Tibial nerve (tissue), 4 donors: ENCODE results near the gene CDK16. TPM values are rescaled to one million over a fixed set of nuclear protein-coding genes. Genes with fewer than 3 reads are reported as not detected.

ENCODE experiments used
- DNase-seq, 2 donors: peaks; one replicate each; pipeline ENCODE4 v3.0.0-alpha.2; 2019; ENCODE audit warnings: low spot score in 2 of 2
- H3K27ac ChIP-seq, 4 donors: fragments of 200-600 bp; sonication (generic) in 3 of 4; one replicate each; pipeline ENCODE4 v1.5.1; 2017 to 2019; ENCODE audit warnings: mild to moderate bottlenecking in 1 of 4
- H3K27me3 ChIP-seq, 2 donors: fragments of 200-600 bp; sonication (generic) in 1 of 2; one replicate each; pipeline versions ENCODE4 v1.5.1 to v1.6.0; 2017 to 2019
- H3K36me3 ChIP-seq, 3 donors: fragments of 200-600 bp; sonication (generic); one replicate each; pipeline ENCODE4 v1.5.1; 2018 to 2019
- H3K4me1 ChIP-seq, 4 donors: fragments of 200-600 bp; sonication (generic) in 3 of 4; one replicate each; pipeline ENCODE4 v1.5.1; 2017 to 2019
- H3K4me3 ChIP-seq, 4 donors: fragments of 200-600 bp; sonication (generic) in 3 of 4; one replicate each; pipeline ENCODE4 v1.5.1; 2017 to 2019; ENCODE audit warnings: mild to moderate bottlenecking in 1 of 4, moderate library complexity in 1 of 4
- H3K9me3 ChIP-seq, 4 donors: fragments of 200-600 bp; sonication (generic) in 3 of 4; one replicate each; pipeline ENCODE4 v1.5.1; 2017 to 2019
- CTCF ChIP-seq, 5 experiments: fragments of 200-600 bp in 3 of 5; fragments of 450-650 bp in 2 of 5; sonication (generic) in 3 of 5; IDR thresholded peaks; one replicate each; pipeline ENCODE4 v1.5.1; 2016 to 2019; ENCODE audit warnings: antibody characterized with exemption in 5 of 5, mild to moderate bottlenecking in 3 of 5, moderate library complexity in 2 of 5
- EP300 ChIP-seq, 2 donors: sonication (generic); formaldehyde crosslinking; IDR thresholded peaks; one replicate each; pipeline ENCODE4 v1.6.1; 2017; ENCODE audit warnings: antibody characterized with exemption in 2 of 2, mild to moderate bottlenecking in 1 of 2
- POLR2A ChIP-seq, 2 donors: fragments of 450-650 bp; IDR thresholded peaks; one replicate each; pipeline ENCODE4 v1.6.1; 2017; ENCODE audit warnings: antibody characterized with exemption in 2 of 2, mild to moderate bottlenecking in 2 of 2, moderate library complexity in 2 of 2
- WGBS, 2 donors: methylation state at CpG; one replicate each; pipeline ENCODE4 v1.1.5; 2018; 5-methylcytosine and 5-hydroxymethylcytosine counted together
- total RNA-seq, 4 donors: library from RNA; depleted of rRNA; stranded (reverse); fragments of >200 nt; gene quantifications; one replicate each; pipeline ENCODE4 v1.1.0, GENCODE V29; 2016

Gene CDK16
- total RNA-seq, 4 donors from 2014 or later = 64.9 to 94.2 (median 84.5) TPM

GRCh38 chrX:47171996-47172395 lies 46.5 kb upstream of the CDK16 start:
- H3K9me3 ChIP-seq = no peaks in the 10 kb centered on the region
- no peak for TF ChIP-seq EP300 (IDR thresholded peaks at IDR 0.05)
- TF ChIP-seq CTCF (IDR thresholded peaks at IDR 0.05) = no peak
- TF ChIP-seq POLR2A (IDR thresholded peaks at IDR 0.05) = no peak
- H3K27ac ChIP-seq = no peak overlapping the region
- WGBS, 2 donors = 65 to 100% methylated on average over 1 to 2 of the region's 2 CpGs
- peaks cover 0 to 3% of the 10 kb centered on the region in 2 donors for H3K27me3 ChIP-seq
- H3K36me3 ChIP-seq = peaks cover 0 to 76% (median 0%) of the 10 kb centered on the region in 3 donors
- no peak for DNase-seq
- no peak overlapping the region for H3K4me3 ChIP-seq
- H3K4me1 ChIP-seq = no peaks in the 10 kb centered on the region

- 75 to 82% methylated on average over 7 of the region's 7 CpGs for WGBS, 2 donors
- no peak overlapping the region for H3K27ac ChIP-seq
- no peaks in the 10 kb centered on the region for H3K4me1 ChIP-seq
- DNase-seq = no peak
- H3K36me3 ChIP-seq = peaks cover 0 to 82% (median 0%) of the 10 kb centered on the region in 3 donors
- H3K9me3 ChIP-seq = no peaks in the 10 kb centered on the region
- H3K27me3 ChIP-seq = peaks cover 0 to 3% of the 10 kb centered on the region in 2 donors
- no peak for TF ChIP-seq EP300 (IDR thresholded peaks at IDR 0.05)
- TF ChIP-seq POLR2A (IDR thresholded peaks at IDR 0.05) = no peak
- TF ChIP-seq CTCF (IDR thresholded peaks at IDR 0.05) = no peak
- H3K4me3 ChIP-seq = no peak overlapping the region
Observed at GRCh38 chrX:47172549-47172948, 45.9 kb upstream of the CDK16 start.

GRCh38 chrX:47172971-47173792 lies 45.3 kb upstream of the CDK16 start:
- H3K9me3 ChIP-seq = no peaks in the 10 kb centered on the region
- H3K4me1 ChIP-seq = no peaks in the 10 kb centered on the region
- DNase-seq = no peak
- TF ChIP-seq EP300 (IDR thresholded peaks at IDR 0.05) (no peak), CTCF (IDR thresholded peaks at IDR 0.05) (no peak)
- WGBS, 2 donors = 81 to 88% methylated on average over 17 to 18 of the region's 18 CpGs
- H3K4me3 ChIP-seq = no peak overlapping the region
- peaks cover 0 to 5% of the 10 kb centered on the region in 2 donors for H3K27me3 ChIP-seq
- H3K27ac ChIP-seq = no peak overlapping the region
- H3K36me3 ChIP-seq = peaks cover 0 to 88% (median 0%) of the 10 kb centered on the region in 3 donors

- peaks cover 0 to 97% (median 0%) of the 10 kb centered on the region in 3 donors for H3K36me3 ChIP-seq
- peaks cover 0 to 7% of the 10 kb centered on the region in 2 donors for H3K27me3 ChIP-seq
- WGBS, 2 donors = 80 to 82% methylated on average over 5 to 12 of the region's 12 CpGs
- no peaks in the 10 kb centered on the region for H3K9me3 ChIP-seq
- DNase-seq = no peak
- no peak overlapping the region for H3K4me3 ChIP-seq
- no peaks in the 10 kb centered on the region for H3K4me1 ChIP-seq
- TF ChIP-seq EP300 (IDR thresholded peaks at IDR 0.05) (no peak), CTCF (IDR thresholded peaks at IDR 0.05) (no peak), POLR2A (IDR thresholded peaks at IDR 0.05) (no peak)
- no peak overlapping the region for H3K27ac ChIP-seq
Observed at GRCh38 chrX:47174376-47174775, 44.1 kb upstream of the CDK16 start.

GRCh38 chrX:47174846-47175587 lies 43.5 kb upstream of the CDK16 start:
- H3K36me3 ChIP-seq = peaks cover 0 to 97% (median 0%) of the 10 kb centered on the region in 3 donors
- H3K27me3 ChIP-seq = peaks cover 0 to 13% of the 10 kb centered on the region in 2 donors
- no peak overlapping the region for H3K4me3 ChIP-seq
- TF ChIP-seq CTCF (IDR thresholded peaks at IDR 0.05) (no peak), POLR2A (IDR thresholded peaks at IDR 0.05) (no peak), EP300 (IDR thresholded peaks at IDR 0.05) (no peak)
- H3K9me3 ChIP-seq = no peaks in the 10 kb centered on the region
- 84 to 89% methylated on average over 21 to 23 of the region's 23 CpGs for whole genome bisulfite sequencing, 2 donors
- no peak overlapping the region for H3K27ac ChIP-seq
- DNase-seq = no peak
- H3K4me1 ChIP-seq = no peaks in the 10 kb centered on the region
